AG20443 (cell line): ENCODE measurements around the gene BRCC3.

ENCODE experiments used
- DNase-seq: peaks from one replicate; pipeline ENCODE4 v3.0.0; 2012; ENCODE audit warnings: low spot score, mixed read lengths

Gene BRCC3

DNA sequence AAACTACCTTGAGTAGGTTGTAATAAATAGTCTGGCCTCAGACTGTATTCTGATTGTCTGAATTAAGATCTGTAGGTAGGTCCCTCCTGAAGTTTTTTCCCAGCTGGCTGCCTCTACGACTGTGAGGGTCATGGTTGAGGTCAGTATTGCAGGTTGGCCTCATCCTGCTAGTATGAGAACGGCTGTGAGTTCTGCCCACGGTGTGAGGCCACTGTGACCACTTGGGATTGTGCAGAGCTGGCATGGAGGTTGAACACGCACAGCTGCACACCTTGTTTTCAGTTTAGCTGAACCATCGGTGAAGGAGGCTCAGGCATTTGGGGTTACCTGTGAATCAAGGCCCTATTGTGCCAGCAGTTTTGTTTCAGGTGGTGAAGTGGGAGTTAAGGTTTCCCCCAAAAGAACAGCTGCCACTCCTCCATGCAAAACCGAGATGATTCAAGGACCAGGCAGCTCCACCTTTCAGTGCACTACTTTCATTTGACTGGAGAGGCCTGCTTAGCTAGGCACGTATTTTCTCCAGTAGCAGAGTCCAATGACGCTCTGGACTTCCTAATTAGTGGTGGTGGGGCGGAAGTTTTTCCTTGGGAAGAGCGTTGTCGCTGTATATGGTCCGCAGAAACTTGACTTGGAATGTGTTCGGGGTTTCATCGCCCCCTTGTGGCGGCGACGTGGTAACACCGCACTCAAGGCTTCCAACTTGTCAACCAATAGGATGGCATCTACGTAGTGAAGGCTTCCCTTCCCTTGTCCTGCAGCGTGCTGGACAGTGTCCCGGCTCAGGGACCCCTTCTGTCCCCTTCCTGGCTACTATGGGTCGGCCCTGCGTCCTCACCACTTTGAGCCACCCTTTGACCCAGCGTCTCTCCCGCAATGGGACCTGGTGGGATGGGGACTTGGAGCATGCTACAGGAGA is 14.2 kb upstream of the BRCC3 start:
- DNase-seq = peak; percentile 66

DNA sequence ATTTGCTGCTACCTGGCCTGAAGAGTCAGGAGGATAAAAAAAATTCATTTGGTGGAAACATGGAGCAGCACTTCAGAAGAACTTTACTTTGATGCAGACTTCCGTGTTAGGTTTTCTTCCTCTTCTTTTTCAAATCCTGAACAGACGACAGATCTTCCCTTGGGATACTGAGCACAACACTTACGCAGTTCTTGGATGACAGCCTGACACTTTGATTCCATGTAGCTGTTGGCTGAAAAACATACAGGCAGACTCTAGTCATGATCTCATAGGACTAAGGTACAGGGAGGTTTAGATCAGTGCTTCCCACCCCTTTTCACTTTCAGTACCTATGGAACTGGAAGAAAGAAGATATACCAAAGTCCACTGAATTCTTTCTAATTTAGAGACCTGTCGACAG is 9.5 kb upstream of the BRCC3 start:
- no peak for DNase-seq

DNA sequence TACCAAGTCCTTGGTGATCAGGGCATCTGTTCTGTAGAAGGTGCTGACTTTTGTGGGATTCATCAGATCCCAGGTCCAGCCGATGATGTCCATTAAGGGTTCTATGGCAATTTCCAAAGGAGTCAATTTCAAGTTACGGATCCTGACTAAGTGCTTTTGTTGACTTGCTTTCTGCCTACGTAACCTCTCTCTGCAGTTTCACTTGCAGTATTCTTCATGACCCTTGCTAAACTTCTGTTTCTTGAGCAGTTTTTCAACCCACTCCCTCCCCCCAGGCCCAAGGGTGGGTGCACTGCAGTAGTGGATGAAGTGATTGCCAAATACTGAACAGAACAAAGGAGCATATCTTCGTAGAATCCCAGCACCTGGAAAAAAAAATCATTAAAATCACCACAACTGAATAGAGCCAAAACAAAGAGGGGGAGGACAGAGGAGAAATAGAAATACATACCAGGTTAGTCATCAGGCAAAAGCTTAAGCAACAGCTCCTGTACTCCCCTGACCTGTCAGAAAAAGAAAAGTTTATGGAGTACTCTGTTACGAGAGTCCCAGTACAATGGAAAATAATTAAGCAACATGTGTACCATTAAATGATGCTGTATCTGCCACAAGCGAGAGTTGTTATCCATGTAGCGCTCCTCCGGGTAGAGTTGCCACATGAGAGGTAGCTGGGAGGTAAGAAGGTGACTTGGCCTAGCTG is 6.1 kb upstream of the BRCC3 start:
- peak; percentile 26 for DNase-seq

DNA sequence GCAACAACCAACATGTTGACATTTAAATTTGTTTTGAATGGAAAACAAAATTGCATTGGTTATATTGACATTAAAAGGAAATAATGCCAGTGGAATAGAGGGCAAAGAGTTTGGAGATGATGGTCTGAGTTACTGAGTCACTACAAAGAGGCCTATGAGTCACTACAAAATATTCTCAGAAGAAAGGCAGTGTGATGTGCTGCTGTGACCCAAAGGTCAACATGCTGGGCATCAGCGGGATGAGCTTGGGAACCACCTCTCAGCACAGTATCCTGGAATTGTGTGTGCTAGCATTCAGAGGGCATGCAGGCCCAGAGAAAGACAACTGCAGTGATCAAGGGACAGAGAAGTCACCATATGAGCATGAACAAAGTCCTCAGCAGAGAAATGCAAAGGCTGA is 3.1 kb upstream of the BRCC3 start:
- DNase-seq = peak; percentile 38

DNA sequence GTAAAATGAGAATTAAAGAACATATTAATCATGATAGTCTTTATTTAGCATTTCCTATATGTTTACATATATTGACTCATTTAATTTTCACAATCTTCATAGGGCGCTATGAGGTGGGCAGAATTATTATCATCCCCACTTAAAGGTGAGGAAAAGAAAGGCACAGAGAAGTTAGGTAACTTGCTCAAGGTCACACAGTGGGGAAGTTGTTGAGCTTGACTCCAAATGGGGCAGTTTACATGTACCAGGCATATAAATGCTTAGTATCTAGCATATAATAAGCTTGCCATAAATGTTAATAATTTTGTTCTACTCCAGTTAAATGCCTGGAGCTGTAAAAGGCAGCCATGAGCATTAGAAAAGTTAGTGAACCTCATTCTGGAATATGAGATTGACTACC is 1.9 kb upstream of the BRCC3 start:
- DNase-seq = no peak

DNA sequence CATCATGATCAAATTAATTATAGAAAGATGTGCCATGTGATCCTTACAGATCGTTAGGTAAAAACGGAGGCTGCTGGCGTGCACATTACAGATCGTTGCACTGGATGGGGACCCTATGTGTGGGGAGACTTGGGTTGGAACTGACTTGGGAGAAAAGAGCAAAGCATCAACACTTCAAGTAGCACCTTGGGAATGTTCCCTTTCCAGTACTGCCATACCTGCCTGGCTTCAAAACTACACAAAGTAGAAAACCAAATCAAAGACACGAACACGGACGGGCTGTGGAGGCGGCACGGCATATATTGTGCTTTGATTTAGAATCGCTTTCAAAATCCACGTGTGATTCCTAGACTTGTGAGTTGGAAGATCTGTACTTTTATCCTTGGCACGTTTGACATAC is 1.3 kb upstream of the BRCC3 start:
- DNase-seq = no peak

DNA sequence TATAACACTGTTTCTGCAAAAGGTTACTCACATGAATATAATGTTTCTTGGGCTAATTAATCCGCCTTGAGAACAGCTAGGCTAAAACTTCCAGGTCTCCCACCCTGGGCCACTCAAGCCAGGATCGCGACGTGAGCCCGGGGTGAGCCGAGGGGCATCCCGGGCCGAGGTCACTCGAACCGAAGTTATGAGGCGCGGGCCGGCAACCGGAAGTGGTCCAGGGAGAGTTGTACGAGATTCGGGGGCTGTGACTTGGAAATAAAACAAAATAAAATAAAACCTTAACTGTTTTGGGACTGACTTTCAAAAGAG is 689 bp upstream of the BRCC3 start:
- DNase-seq = no peak

DNA sequence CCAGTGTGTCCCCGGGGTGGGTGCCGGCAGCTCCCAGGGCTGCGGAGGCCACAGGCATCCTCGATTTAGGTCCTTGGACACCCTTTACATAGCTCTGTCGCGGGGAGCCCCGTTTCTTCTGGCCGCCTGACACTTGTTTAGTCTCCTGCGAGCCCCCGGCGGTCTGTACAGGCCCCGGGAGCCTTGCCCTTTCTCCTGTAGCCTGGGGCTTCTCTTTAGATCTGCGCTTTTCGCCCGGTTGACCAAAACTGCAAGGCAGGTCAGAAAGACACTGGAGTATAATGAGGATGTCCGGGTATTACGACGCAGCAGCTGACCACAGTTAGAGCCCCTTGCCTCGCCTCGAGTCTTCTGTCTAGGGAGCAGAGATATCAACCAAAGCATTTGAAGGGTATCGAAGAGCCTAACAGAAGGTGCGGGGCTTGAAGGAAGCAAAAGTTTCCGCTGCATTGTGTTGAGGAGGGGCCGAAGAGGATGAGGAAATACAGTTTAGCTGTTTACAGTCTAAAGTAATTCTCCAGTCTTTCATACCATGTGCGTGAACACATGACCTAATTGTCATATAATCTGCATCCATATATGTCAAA is 479 bp downstream of the BRCC3 start:
- DNase-seq = no peak

DNA sequence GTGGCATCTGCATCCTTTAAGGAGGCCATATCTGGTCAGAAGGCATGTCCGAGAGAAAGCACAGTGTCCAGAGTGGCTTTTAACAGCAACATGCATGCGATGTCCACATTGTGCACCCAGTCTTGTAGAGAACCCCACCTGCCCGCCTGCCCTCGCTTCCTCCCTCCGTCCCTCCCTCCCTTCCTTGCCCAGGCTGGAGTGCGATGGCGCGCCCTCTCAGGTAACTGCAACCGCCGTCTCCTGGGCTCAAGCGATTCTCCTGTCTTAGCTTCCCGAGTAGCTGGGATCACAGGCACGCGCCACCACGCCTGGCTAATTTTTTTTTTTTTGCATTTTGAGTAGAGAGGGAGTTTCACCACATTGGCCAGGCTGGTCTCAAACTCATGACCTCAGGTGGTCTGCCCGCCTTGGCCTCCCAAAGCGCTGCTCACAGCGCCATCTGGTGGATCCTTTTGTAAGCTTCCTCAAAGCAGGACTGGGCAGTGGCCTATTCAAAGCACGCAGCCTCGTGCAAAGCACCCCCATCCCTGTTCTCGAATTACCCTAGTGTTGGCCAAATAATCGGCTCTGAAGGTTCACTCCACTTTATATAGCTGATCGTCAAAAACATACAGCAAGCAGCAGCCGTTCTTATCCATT is 15.0 kb downstream of the BRCC3 start:
- peak; percentile 34 for DNase-seq

DNA sequence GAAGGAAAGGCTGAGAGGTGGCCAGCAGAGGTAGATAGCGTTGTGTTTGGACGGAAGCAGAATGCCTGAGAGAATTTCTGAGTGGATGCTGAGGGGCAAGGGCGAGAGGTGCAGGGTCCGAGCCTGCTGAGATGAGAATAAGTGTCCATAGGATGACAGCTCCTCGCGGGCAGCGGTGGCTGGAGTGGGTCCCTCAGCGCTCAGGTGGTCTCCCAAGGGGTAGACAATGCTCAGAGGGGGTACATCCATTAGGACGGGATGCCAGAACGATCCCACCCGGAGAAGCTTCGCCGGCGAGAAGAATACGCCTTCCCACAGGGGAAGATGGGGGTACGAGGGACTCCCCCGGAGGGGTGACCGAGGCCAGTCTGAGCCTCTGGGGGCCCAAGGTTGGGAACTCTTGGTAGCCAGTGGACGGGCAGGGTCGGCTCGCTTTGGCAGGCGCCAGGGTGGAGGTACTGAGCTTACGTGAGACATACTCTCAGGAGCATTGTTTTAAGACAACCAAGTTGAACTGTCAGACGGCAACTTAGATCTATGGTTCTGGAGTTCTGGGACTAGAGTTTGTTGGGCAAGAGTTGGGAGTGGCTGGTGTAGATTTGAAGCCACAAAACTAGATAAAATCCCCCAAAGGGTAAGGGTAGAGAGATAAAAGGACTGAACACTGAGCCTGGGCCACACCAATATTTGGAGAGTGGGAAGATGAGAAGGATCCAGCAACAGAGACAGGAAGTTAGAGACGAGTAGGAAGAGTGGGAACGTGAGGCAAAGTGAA is 15.8 kb downstream of the BRCC3 start:
- no peak for DNase-seq

DNA sequence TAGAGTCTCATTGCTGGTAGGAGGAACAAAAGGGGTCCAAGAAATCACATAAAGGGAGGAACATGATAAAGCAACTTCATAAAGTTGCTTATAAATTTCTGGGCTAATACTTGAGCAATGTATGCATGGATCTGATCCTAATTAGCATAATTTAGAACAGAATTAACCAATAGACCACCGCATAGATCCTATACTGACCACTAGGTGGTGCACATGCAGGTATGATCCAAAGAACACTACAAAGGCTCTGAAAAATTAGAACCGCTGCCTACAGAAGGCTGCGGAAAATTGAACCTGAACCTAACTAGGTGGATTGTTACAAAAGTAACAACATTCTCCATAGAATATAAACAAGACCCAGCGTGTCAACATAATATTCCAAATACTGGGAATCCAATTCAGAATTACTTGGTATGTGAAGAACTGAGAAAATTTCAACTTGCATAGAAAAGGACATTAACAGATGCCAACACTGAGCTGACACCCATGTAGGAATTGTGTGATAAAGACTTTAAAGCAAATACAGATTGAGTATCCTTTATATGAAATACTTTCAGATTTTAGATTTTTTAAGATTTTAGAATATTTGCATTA is 23.3 kb downstream of the BRCC3 start:
- peak; percentile 10 for DNase-seq

DNA sequence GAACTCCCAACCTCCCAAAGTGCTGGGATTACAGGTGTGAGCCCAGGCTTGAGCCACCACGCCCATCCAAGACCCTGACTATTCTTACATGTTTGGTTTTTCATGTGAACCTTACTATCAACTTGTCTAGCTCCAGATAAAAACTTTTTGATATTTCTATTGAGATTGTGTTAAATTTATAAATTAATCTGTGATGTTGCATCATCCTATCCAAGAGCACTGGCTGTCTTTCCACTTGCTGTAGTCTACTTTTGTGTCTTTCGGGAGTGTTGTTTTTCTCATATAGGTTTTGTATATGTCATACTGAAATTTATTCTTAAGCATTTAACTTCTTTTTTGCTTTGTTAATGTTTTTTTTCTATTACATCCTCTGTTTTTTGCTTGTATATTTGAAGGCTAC is 34.6 kb downstream of the BRCC3 start:
- DNase-seq = no peak

DNA sequence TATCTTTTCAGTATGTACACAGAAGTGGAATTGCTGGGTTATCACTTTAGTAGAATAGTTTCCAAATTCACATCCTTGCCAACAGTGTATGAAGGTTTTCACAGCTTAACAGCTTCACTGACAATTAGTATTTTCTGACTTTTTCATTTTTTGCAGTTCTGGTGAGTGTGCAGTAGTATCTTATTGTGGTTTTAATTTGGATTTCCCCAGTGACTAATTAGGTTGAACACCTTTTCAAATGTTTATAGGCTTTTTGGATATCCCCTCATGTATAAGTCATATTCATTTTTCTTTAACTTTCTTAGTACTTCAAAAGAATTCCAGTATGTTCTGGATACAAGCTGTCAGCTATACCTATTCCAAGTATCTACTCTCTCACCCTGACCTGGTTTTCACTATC is 37.1 kb downstream of the BRCC3 start:
- DNase-seq = no peak

DNA sequence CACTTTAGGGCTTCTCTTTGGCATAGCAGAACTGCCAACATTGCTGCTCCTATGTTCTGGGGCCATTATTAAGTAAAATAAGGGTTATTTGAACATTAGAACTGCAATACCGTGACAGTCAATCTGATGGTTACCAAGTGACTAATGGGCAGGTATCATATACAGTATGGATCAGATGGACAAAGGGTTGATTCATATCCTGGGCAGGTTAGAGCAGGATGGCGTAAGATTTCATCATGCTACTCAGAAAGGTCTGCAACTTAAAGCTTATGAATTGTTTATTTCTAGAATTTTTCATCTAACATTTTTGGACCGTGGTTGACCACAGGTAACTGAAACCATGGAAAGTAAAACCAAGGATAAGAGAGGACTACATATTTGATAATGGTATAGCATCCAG is 40.9 kb downstream of the BRCC3 start:
- no peak for DNase-seq

DNA sequence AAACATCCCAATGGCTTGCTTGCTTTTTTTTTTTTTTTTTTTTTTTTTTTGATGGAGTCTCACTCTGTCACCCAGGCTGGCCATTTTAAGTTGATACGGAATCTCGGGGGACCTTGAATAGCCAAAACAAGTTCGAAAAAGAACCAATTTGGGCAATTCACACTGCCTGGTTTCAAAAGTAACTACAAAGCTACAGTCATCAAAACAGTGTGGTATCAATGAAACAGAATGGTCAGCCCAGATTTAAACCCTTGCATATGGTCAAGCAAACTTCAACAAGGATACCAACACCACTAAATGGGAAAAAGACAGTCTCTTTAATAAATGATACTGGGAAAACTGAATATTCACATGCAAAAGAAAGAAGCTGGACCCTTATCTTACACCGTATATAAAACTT is 41.8 kb downstream of the BRCC3 start:
- DNase-seq = no peak

DNA sequence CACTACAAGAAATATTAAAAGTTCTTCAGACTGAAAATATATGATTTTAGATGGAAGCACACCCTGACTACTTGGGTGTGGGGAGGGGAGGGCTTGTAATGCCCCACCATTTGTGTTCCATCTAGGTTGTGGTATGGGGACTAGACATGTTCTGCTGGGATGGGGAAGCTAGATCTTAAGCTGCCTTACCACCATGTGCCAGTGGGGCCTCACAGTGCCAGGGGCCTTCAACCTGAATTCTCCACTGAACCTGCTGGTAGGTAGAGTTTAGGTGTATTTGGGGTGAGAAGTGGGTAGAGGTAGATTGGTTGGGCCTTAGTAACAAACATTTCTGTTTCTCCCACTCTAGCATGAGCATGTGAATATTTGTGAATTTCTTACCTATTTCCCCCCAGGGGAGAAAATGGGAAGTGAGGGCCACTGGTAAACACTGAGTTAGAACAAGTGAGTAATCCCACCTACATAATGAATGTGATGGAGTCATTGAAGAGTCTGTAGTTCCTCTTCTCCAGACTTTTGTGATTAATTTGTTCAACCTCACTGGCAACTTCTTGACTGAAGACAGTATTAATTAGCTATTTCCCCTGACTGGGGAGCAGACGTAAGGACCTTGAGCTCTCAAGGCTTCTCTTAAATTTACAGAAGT is 44.0 kb downstream of the BRCC3 start:
- DNase-seq = no peak

DNA sequence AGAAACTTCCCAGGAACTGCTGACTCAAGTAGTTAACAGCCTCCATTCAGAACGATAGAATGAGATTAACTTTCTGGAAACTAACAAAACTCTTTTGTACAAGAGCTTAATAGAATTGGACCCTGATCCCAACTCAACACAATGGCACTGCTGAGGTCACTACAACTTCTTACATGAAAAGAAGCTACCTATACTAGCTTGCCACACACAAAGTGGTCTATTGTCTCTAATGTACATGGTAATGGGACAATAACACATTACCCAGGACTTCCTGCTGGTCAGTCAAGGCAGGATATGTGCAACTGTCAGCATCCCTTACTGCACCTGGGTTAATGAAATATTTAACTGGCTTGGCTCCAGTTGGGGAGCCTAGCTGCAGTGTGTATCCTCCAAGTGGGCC is 56.2 kb downstream of the BRCC3 start:
- no peak for DNase-seq

DNA sequence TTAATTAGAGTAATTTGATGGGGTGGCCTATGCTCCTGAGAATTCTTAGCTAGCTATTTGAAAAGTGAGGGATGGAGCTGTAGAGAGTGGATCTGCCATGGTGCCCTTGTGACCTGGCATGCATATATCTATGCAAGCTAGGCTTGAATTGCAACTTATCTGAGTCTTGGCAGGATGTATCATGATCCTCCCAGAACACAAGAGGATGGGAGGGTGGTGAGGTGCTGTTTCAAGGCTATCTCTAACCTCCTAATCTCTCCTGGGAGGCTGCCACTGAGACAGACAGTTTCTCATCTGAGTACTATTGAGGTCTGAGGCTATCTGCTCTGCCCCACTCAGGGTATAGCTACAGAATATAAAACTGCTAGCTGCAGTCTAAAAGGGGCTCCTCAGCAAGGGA is 56.6 kb downstream of the BRCC3 start:
- DNase-seq = no peak

DNA sequence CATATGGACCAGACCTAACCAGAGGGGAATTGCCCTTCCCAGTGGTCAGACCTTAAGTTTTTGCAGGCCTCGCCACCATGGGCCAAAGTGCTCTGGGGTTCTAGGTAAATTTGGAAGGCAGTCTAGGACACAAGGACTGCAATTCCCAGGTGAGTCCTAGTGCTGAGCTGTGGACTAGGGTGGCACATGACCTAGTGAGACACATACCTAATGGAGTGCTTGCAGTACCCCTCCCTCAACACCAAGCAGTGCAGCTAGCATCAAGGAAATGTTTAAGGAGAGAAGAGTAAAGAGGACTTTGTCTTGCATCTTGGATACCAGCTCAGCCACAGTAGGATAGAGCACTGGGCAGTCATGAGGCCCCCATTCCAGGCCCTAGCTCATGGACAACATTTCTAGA is 60.8 kb downstream of the BRCC3 start:
- no peak for DNase-seq

DNA sequence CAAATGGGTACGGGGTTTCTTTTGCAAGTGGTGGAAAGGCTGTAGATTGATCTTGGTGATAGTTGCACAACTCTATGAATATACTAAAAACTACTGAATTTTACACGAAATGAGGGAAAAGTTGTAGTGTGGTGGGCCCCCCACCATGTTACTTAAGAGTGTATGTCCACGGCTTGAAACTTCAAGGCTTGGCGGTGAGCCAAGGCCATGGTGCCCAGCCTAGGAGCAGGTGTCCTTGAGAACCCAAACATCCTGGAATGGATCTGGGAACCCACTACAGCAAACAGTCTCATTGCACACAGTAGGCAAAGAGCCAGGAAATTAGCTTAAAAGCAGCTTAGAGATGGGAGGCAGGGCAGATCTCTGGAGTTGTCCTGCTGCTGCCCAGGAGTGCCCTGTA is 62.9 kb downstream of the BRCC3 start:
- DNase-seq = no peak

DNA sequence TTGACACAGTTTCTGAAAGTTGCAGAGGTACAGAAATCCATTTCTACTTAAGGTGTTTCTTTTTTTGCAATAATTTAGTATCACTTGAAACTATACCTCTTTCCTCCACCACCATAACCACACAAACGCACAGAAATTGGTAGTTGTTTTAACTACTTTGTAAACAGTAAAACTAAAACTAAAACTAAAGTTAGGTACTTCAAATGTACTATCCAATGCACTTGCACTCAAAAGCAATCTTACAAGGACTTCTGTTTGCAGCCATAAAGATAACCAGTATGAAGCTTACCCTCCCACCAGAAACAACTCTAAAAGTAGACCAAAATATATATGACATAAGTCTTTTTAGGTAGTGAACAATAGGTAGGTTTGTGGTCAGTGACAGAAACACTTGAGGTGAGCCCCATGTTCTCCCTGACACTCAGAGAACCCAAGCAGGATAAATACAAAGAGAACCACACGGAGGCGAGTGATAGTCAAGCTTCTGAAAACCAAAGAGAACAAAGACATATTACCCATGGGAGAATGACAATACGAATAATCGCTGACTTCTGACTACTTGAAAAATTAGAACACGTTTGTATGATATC is 72.7 kb downstream of the BRCC3 start:
- DNase-seq = no peak
